ENCODE data around the gene NALCN. TPM values are rescaled to one million over a fixed set of nuclear protein-coding genes. Genes with fewer than 3 reads are reported as not detected.

NALCN gene
- total RNA-seq, 4 donors from 2014 or later: 0.76 to 3.3 (median 1.8) TPM

GRCh38 chr13:101202590-101202989 is 213.7 kb downstream of the NALCN start:
- Histone ChIP-seq H3K36me3 (no peaks in the 10 kb centered on the region), H3K4me3 (no peak overlapping the region), H3K27me3 (no peaks in the 10 kb centered on the region), H3K4me1 (no peaks in the 10 kb centered on the region), H3K9me3 (no peaks in the 10 kb centered on the region), H3K27ac (no peak overlapping the region)
- WGBS: 59% methylated on average over 6 of the region's 6 CpGs
- no peak for TF ChIP-seq POLR2AphosphoS5 (IDR thresholded peaks at IDR 0.05)
- TF ChIP-seq POLR2A (IDR thresholded peaks at IDR 0.05): no peak
- no peak for TF ChIP-seq CTCF (IDR thresholded peaks at IDR 0.05)
- TF ChIP-seq EP300 (IDR thresholded peaks at IDR 0.05): no peak
- DNase-seq (ENCODE audit: low spot score in 2 of 2): no peak

GRCh38 chr13:101190976-101191375 is 225.3 kb downstream of the NALCN start:
- no peaks in the 10 kb centered on the region for H3K4me1 ChIP-seq
- H3K4me3 ChIP-seq: no peak overlapping the region
- no peaks in the 10 kb centered on the region for H3K9me3 ChIP-seq
- H3K36me3 ChIP-seq: no peaks in the 10 kb centered on the region
- no peaks in the 10 kb centered on the region for H3K27me3 ChIP-seq
- TF ChIP-seq POLR2A (IDR thresholded peaks at IDR 0.05): no peak
- TF ChIP-seq EP300 (IDR thresholded peaks at IDR 0.05): no peak
- TF ChIP-seq CTCF (IDR thresholded peaks at IDR 0.05): no peak
- TF ChIP-seq POLR2AphosphoS5 (IDR thresholded peaks at IDR 0.05): no peak
- WGBS: 82% methylated on average over 3 of the region's 3 CpGs
- no peak for DNase-seq (ENCODE audit: low spot score in 2 of 2)
- no peak overlapping the region for H3K27ac ChIP-seq

- no peak for DNase-seq (ENCODE audit: low spot score in 2 of 2)
- Histone ChIP-seq H3K9me3 (no peaks in the 10 kb centered on the region), H3K36me3 (no peaks in the 10 kb centered on the region), H3K27ac (no peak overlapping the region), H3K4me3 (no peak overlapping the region), H3K27me3 (no peaks in the 10 kb centered on the region), H3K4me1 (no peaks in the 10 kb centered on the region)
- TF ChIP-seq EP300 (IDR thresholded peaks at IDR 0.05) (no peak), POLR2AphosphoS5 (IDR thresholded peaks at IDR 0.05) (no peak), POLR2A (IDR thresholded peaks at IDR 0.05) (no peak)
- WGBS: 90% methylated on average over 3 of the region's 3 CpGs
Measured at GRCh38 chr13:101190337-101190736, 226.0 kb downstream of the NALCN start.

GRCh38 chr13:101185606-101186005 is 230.7 kb downstream of the NALCN start:
- DNase-seq (ENCODE audit: low spot score in 2 of 2): no peak
- Histone ChIP-seq H3K36me3 (no peaks in the 10 kb centered on the region), H3K27ac (no peak overlapping the region), H3K27me3 (no peaks in the 10 kb centered on the region), H3K9me3 (no peaks in the 10 kb centered on the region), H3K4me3 (no peak overlapping the region), H3K4me1 (no peaks in the 10 kb centered on the region)
- TF ChIP-seq CTCF (IDR thresholded peaks at IDR 0.05) (no peak), POLR2AphosphoS5 (IDR thresholded peaks at IDR 0.05) (no peak), EP300 (IDR thresholded peaks at IDR 0.05) (no peak), POLR2A (IDR thresholded peaks at IDR 0.05) (no peak)
- 61% methylated on average over 3 of the region's 3 CpGs for WGBS

GRCh38 chr13:101181076-101181685 is 235.1 kb downstream of the NALCN start:
- H3K4me1 ChIP-seq: no peaks in the 10 kb centered on the region
- WGBS: 83% methylated on average over 9 of the region's 9 CpGs
- DNase-seq (ENCODE audit: low spot score in 2 of 2): no peak
- H3K4me3 ChIP-seq: no peak overlapping the region
- no peaks in the 10 kb centered on the region for H3K9me3 ChIP-seq
- H3K36me3 ChIP-seq: no peaks in the 10 kb centered on the region
- no peak for TF ChIP-seq CTCF (IDR thresholded peaks at IDR 0.05)
- no peaks in the 10 kb centered on the region for H3K27me3 ChIP-seq
- no peak overlapping the region for H3K27ac ChIP-seq

GRCh38 chr13:101179021-101179420 is 237.3 kb downstream of the NALCN start:
- Histone ChIP-seq H3K4me1 (no peaks in the 10 kb centered on the region), H3K27ac (no peak overlapping the region)
- WGBS: 76% methylated on average over 4 of the region's 4 CpGs

More at GRCh38 chr13:101179021-101179420, 237.3 kb downstream of the NALCN start:
- no peak for DNase-seq (ENCODE audit: low spot score in 2 of 2)
- Histone ChIP-seq H3K4me3 (no peak overlapping the region), H3K9me3 (no peaks in the 10 kb centered on the region), H3K36me3 (no peaks in the 10 kb centered on the region), H3K27me3 (no peaks in the 10 kb centered on the region)
- TF ChIP-seq POLR2AphosphoS5 (IDR thresholded peaks at IDR 0.05): no peak
- TF ChIP-seq EP300 (IDR thresholded peaks at IDR 0.05): no peak
- TF ChIP-seq POLR2A (IDR thresholded peaks at IDR 0.05): no peak
- no peak for TF ChIP-seq CTCF (IDR thresholded peaks at IDR 0.05)

Measured in suprapubic skin (tissue), 4 donors.